ENCODE data around the gene CD36. TPM values are rescaled to one million over a fixed set of nuclear protein-coding genes. Genes with fewer than 3 reads are reported as not detected.

The CD36 gene
- total RNA-seq, 2 donors from 2014 or later, result not detected

GRCh38 chr7:80614851-80615271 lies 23.6 kb upstream of the CD36 start:
- Mint-ChIP-seq H3K27ac (no peak overlapping the region), H3K9me3 (peaks cover 0 to 6% of the 10 kb centered on the region in 2 donors), H3K36me3 (no peaks in the 10 kb centered on the region)
- no peak for ATAC-seq
- DNase-seq (ENCODE audit: low spot score in 2 of 2), result no peak

GRCh38 chr7:80618096-80618495 lies 20.3 kb upstream of the CD36 start:
- no peak for ATAC-seq
- no peak for DNase-seq (ENCODE audit: low spot score in 2 of 2)
- H3K36me3 Mint-ChIP-seq, result no peaks in the 10 kb centered on the region
- H3K9me3 Mint-ChIP-seq, result peaks cover 0 to 6% of the 10 kb centered on the region in 2 donors
- no peak overlapping the region for H3K27ac Mint-ChIP-seq

- Mint-ChIP-seq H3K9me3 (peaks cover 0 to 6% of the 10 kb centered on the region in 2 donors), H3K36me3 (no peaks in the 10 kb centered on the region), H3K27ac (no peak overlapping the region)
- no peak for DNase-seq (ENCODE audit: low spot score in 2 of 2)
- no peak for ATAC-seq
Observed at GRCh38 chr7:80619741-80620140, 18.7 kb upstream of the CD36 start.

GRCh38 chr7:80622541-80622940 lies 15.9 kb upstream of the CD36 start:
- Mint-ChIP-seq H3K9me3 (peaks cover 0 to 3% of the 10 kb centered on the region in 2 donors), H3K27ac (no peak overlapping the region), H3K36me3 (no peaks in the 10 kb centered on the region)
- DNase-seq (ENCODE audit: low spot score in 2 of 2) (no peak), ATAC-seq (no peak)

GRCh38 chr7:80623503-80624252 lies 14.8 kb upstream of the CD36 start:
- no peak for DNase-seq (ENCODE audit: low spot score in 2 of 2)

GRCh38 chr7:80624763-80625162 lies 13.7 kb upstream of the CD36 start:
- peaks cover 0 to 4% of the 10 kb centered on the region in 2 donors for H3K9me3 Mint-ChIP-seq
- no peaks in the 10 kb centered on the region for H3K36me3 Mint-ChIP-seq
- no peak for DNase-seq (ENCODE audit: low spot score in 2 of 2)
- no peak for ATAC-seq
- no peak overlapping the region for H3K27ac Mint-ChIP-seq

More at GRCh38 chr7:80623503-80624252, 14.8 kb upstream of the CD36 start:
- Mint-ChIP-seq H3K36me3 (no peaks in the 10 kb centered on the region), H3K9me3 (peaks cover 0 to 3% of the 10 kb centered on the region in 2 donors), H3K27ac (no peak overlapping the region)
- no peak for ATAC-seq

DNA sequence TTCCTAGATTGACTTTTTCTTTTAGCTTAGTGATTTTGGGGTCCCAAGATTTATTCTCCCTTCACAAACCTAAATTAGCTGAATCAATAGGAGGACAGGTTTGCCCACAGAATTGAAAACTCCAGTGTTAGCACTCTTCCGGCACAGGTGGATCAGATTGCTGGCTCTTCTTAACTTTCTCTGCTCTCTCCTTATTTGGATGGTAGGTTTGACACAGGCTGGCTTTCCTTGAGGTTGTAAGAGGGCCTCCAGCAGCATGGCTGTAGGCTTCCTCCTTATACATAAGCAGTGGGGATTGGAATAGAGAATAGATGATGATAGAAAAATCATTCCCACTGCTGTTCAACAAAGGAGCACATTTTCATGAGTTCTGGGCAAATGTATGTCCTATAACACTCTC lies 9.4 kb upstream of the CD36 start:
- no peak for DNase-seq (ENCODE audit: low spot score in 2 of 2)
- Mint-ChIP-seq H3K27ac (no peak overlapping the region), H3K36me3 (no peaks in the 10 kb centered on the region), H3K9me3 (peaks cover 0 to 4% of the 10 kb centered on the region in 2 donors)
- no peak for ATAC-seq

GRCh38 chr7:80630608-80631405 lies 7.6 kb upstream of the CD36 start:
- DNase-seq (ENCODE audit: low spot score in 2 of 2) (no peak), ATAC-seq (no peak)
- Mint-ChIP-seq H3K27ac (no peak overlapping the region), H3K9me3 (peaks cover 0 to 4% of the 10 kb centered on the region in 2 donors), H3K36me3 (no peaks in the 10 kb centered on the region)

GRCh38 chr7:80631421-80631820 lies 7.0 kb upstream of the CD36 start:
- H3K36me3 Mint-ChIP-seq, result no peaks in the 10 kb centered on the region
- ATAC-seq (no peak), DNase-seq (ENCODE audit: low spot score in 2 of 2) (no peak)
- H3K27ac Mint-ChIP-seq, result no peak overlapping the region
- peaks cover 0 to 4% of the 10 kb centered on the region in 2 donors for H3K9me3 Mint-ChIP-seq

- ATAC-seq (no peak), DNase-seq (ENCODE audit: low spot score in 2 of 2) (no peak)
- H3K27ac Mint-ChIP-seq, result no peak overlapping the region
- no peaks in the 10 kb centered on the region for H3K36me3 Mint-ChIP-seq
- H3K9me3 Mint-ChIP-seq, result peaks cover 0 to 4% of the 10 kb centered on the region in 2 donors
Observed at GRCh38 chr7:80632139-80632538, 6.3 kb upstream of the CD36 start.

- no peak for DNase-seq (ENCODE audit: low spot score in 2 of 2)
- H3K36me3 Mint-ChIP-seq, result no peaks in the 10 kb centered on the region
- peaks cover 0 to 4% of the 10 kb centered on the region in 2 donors for H3K9me3 Mint-ChIP-seq
- no peak overlapping the region for H3K27ac Mint-ChIP-seq
- no peak for ATAC-seq
Observed at GRCh38 chr7:80632819-80633218, 5.6 kb upstream of the CD36 start.

DNA sequence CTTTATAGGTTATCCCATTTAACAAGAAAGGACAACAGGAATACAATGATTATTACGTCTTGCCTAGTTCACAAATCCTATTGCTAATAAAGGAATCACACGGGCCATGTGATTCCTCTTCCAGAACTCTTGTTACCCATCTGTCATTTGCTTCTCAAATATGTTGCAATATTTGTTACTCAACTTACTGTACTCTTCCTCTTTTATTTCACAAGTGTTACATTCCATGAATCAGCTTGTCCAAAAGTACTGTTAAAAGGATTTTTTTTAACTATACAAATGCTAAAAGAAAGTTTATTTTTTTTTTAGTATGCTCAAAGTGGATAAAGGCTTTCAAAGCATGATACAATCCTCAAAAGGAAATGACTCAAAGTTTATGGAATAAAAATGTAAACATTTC lies 3.9 kb upstream of the CD36 start:
- ATAC-seq, result no peak
- H3K27ac Mint-ChIP-seq, result no peak overlapping the region

DNA sequence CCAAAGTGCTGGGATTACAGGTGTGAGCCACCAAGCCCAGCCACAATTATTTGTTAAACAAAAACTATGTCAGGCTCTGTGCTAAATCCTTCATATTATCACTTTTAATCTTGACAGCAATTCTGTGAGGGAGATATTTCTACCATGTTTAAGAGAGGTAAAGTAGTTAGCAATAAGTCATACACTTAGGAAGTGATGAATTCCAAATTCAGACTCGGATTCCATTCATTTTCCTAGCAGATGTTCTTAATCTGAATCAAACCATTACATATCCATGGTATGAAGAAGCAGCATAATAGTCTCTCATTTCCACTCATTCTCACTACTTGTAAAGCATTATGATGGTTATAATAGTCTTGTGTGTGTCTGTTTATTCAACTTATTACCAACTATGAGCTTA lies 2.9 kb upstream of the CD36 start:
- no peaks in the 10 kb centered on the region for H3K9me3 Mint-ChIP-seq
- H3K36me3 Mint-ChIP-seq, result no peaks in the 10 kb centered on the region
- no peak overlapping the region for H3K27ac Mint-ChIP-seq
- no peak for ATAC-seq
- no peak for DNase-seq (ENCODE audit: low spot score in 2 of 2)

More for the DNA sequence above, 3.9 kb upstream of the CD36 start:
- H3K36me3 Mint-ChIP-seq, result no peaks in the 10 kb centered on the region
- DNase-seq (ENCODE audit: low spot score in 2 of 2), result no peak
- H3K9me3 Mint-ChIP-seq, result no peaks in the 10 kb centered on the region

DNA sequence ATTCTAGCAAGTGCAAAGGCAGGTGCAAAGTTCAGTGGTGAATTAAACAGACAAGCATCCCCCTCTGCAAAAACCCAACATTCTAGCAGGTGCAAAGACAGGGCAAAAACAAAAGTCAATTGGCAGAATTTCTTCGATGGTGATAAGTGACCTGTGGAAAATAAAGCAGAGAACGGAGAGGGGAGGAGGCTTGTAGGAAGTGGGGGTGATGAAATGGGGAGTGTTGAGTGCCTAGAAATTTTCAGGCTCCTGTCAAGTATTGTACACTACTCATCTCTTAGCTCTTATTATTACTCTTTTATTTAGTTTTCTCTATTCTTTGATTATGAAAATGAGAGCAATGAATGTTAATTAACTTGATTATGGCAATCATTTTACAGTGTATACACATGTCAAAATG lies 2.4 kb upstream of the CD36 start:
- no peaks in the 10 kb centered on the region for H3K36me3 Mint-ChIP-seq
- ATAC-seq (no peak), DNase-seq (ENCODE audit: low spot score in 2 of 2) (no peak)
- H3K27ac Mint-ChIP-seq, result no peak overlapping the region
- no peaks in the 10 kb centered on the region for H3K9me3 Mint-ChIP-seq

GRCh38 chr7:80636709-80637108 lies 1.7 kb upstream of the CD36 start:
- no peak for DNase-seq (ENCODE audit: low spot score in 2 of 2)
- Mint-ChIP-seq H3K36me3 (no peaks in the 10 kb centered on the region), H3K9me3 (no peaks in the 10 kb centered on the region), H3K27ac (no peak overlapping the region)
- no peak for ATAC-seq

GRCh38 chr7:80637454-80637853 lies 988 bp upstream of the CD36 start:
- no peaks in the 10 kb centered on the region for H3K36me3 Mint-ChIP-seq
- no peaks in the 10 kb centered on the region for H3K9me3 Mint-ChIP-seq
- ATAC-seq (no peak), DNase-seq (ENCODE audit: low spot score in 2 of 2) (no peak)
- H3K27ac Mint-ChIP-seq, result no peak overlapping the region

DNA sequence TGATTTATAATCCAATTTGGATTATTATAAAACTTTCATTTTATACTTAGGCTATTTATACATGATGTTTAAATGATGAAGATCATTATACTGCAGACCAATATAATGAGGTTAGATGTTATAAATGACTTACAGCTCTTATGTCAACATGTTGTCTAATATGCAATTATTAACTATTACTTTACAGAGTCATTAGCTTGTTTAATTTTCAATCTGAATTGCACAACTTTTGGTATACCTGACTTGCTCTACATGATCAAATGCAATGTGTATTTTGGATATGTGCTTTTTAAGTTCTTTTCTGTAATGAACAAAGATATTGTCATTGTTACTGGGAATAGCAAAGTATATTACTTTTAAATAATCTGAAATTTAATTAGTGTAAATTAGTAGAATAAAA lies 569 bp downstream of the CD36 start:
- Mint-ChIP-seq H3K9me3 (no peaks in the 10 kb centered on the region), H3K36me3 (no peaks in the 10 kb centered on the region), H3K27ac (no peak overlapping the region)
- no peak for DNase-seq (ENCODE audit: low spot score in 2 of 2)
- no peak for ATAC-seq

DNA sequence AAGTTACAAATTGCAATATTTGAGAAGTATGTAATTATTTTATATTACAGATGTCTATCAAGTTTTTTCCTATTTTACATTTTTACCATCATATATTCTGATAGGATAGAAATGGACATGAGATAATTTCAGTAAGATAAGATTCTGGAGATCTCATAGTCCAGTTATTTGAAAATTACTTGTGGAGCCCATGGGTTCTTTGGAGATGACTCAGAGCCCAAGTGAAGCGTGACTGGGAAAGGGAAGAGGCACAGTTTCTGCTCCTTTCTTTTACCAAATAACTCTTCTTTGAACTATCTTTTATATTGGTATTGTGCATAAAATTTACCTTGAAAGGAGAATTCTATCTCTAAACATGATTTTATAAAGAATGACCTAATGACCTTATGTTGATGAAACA lies 2.4 kb downstream of the CD36 start:
- DNase-seq (ENCODE audit: low spot score in 2 of 2), result no peak
- Mint-ChIP-seq H3K27ac (no peak overlapping the region), H3K36me3 (no peaks in the 10 kb centered on the region), H3K9me3 (no peaks in the 10 kb centered on the region)
- no peak for ATAC-seq
